Lower leg skin (tissue), 3 donors: Measurements from ENCODE around the gene SMIM28.

Experiments
- CTCF ChIP-seq, 3 donors: fragments of 450-650 bp; IDR thresholded peaks; one replicate each; pipeline ENCODE4 v1.5.1; 2016; ENCODE audit warnings: antibody characterized with exemption in 3 of 3, mild to moderate bottlenecking in 3 of 3, moderate library complexity in 2 of 3
- POLR2A ChIP-seq, 2 donors: fragments of 450-650 bp; IDR thresholded peaks; one replicate each; pipeline ENCODE4 v1.6.1; 2016 to 2017; ENCODE audit warnings: antibody characterized with exemption in 2 of 2, mild to moderate bottlenecking in 1 of 2, moderate library complexity in 1 of 2

DNA sequence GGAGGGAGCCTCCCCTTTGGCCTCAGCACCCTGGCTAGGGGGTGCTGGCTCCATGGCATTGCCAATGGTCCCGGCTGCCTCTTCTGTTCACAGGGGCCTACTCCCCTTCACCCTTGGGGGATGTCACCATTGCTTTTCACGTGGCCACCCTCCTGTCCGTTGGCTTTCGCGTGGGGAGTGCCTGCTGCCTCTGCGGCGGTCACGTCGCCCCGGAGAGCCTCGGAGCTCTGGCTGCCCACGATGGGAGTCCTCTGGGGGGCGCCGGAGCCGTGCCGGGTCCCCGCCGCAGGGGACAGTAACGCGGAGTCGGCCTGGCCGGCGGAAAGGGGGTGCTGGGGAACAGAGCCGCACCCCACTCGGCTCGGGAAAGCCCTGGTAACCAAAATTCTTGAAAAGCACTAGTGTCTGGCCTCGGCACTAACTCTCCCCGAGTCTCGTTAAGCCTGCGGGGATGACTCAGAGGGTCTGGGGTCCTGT lies 25.7 kb downstream of the SMIM28 start:
- TF ChIP-seq CTCF (IDR thresholded peaks at IDR 0.05) (no peak), POLR2A (IDR thresholded peaks at IDR 0.05) (no peak)
